SK-N-MC (cell line): ENCODE data around the gene IGFALS.
A peak's percentile ranks its signal among the peaks of the same experiment; 100 is the strongest.

Experiments
- DNase-seq: peaks from one replicate; pipeline ENCODE4 v3.0.0-alpha.2; 2011; ENCODE audit warnings: low read depth, low spot score
- H3K27ac ChIP-seq: fragments of 200-600 bp; sonication (generic); 2 replicates; pipeline ENCODE4 v1.5.1; 2016; ENCODE audit warnings: mixed run types
- H3K36me3 ChIP-seq: fragments of 200-600 bp; sonication (generic); 2 replicates; pipeline ENCODE4 v1.6.1; 2017; ENCODE audit warnings: antibody characterized with exemption, low read length, mixed read lengths; ENCODE audit not compliant: insufficient read depth
- H3K4me3 ChIP-seq: fragments of 200-600 bp; sonication (generic); 2 replicates; pipeline ENCODE4 v1.5.1; 2016
- H3K9ac ChIP-seq: fragments of 200-600 bp; sonication (generic); 2 replicates; pipeline ENCODE4 v1.8.0; 2017; ENCODE audit warnings: mixed run types, mixed read lengths; ENCODE audit not compliant: insufficient read length
- H3K9me3 ChIP-seq: fragments of 200-600 bp; sonication (generic); 2 replicates; pipeline ENCODE4 v1.6.1; 2017; ENCODE audit warnings: low read depth, mild to moderate bottlenecking, antibody characterized with exemption, low read length, moderate library complexity, mixed read lengths
- EZH2 ChIP-seq: fragments of 200-600 bp; sonication (generic); IDR thresholded peaks from one replicate; pipeline ENCODE4 v1.6.1; 2017; ENCODE audit warnings: antibody characterized with exemption
- FOXP2 ChIP-seq: optimal IDR thresholded peaks from 2 replicates; pipeline ENCODE3; 2011; ENCODE audit warnings: mild to moderate bottlenecking, moderate library complexity; ENCODE audit not compliant: insufficient read depth; ENCODE audit errors: extremely low read length, control extremely low read depth
- POLR2AphosphoS5 ChIP-seq: IDR thresholded peaks from 2 replicates; pipeline ENCODE4 v1.6.1; 2012; ENCODE audit warnings: mild to moderate bottlenecking, low read depth, low read length, borderline replicate concordance

IGFALS gene

DNA sequence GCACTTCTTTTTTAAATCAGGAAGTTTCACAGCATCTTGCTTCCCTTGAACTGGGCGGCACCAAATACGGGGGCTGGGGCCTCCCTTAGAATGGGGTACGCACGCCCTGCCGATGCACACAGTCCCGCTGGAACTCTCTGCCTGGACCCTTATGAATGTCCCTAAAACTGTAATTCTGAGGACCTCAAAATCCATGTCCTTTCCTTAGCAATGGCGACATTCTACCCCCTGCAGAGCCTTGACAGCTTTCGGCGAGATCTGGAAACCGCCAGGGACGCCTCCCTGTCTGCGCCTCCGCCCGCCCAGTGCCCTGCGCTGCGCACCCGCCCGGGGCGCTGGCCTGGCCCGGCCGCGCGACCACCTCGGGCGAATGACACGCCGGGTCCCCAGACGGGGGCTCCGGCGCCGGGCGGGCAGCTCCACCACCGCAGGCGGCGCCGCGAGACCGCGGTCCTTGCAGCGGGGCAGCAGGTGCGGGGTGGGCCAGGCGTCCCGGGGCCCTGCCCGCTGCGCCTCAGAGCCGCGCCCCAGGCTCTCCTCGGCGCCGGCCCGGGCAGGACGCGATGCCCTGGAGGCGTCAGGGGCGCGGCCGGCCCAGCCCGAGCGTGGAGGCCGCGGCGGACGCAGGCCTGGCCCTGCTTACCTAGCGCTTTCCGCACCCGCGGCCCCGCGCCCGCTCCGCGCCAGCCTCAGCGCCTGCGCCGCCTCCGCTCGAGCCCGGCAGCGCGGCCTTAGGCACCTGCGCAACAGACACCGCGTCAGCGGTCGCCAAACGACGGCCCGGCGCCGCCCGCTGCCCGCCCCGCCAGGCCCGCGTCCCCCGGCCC, 32.6 kb upstream of the IGFALS start:
- no peak overlapping the region for H3K27ac ChIP-seq
- H3K9me3 ChIP-seq: no peaks in the 10 kb centered on the region
- DNase-seq: no peak
- TF ChIP-seq POLR2AphosphoS5 (no peak), FOXP2 (no peak), EZH2 (no peak)
- H3K4me3 ChIP-seq: peak overlapping the region; percentile 95
- H3K36me3 ChIP-seq: no peaks in the 10 kb centered on the region
- H3K9ac ChIP-seq: no peak overlapping the region

DNA sequence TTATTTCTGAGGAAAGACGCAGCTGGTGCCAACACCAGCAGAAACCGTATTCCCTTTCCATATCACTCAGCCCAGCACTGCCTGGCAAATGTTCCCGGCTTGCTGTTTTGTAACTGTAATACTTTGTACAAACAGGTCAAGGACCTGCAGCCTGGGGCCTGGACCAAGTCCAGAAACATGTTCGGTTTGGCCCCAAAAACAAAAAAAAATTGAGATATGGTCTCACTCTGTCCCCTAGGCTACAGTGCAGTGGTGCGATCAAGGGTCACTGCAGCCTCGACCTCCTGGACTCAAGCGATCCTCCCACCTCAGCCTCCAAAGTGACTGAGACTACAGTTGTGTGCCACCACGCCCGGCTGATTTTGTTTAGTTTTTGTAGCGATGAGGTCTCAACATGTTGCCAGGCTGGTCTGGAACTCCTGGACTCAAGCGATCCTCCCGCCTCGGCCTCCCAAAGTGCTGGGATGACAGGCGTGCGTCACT, 31.9 kb upstream of the IGFALS start:
- DNase-seq: no peak
- Histone ChIP-seq H3K9ac (no peak overlapping the region), H3K36me3 (no peaks in the 10 kb centered on the region), H3K27ac (no peak overlapping the region), H3K4me3 (peak overlapping the region; percentile 95; the same call in 1 of the 2 replicates), H3K9me3 (no peaks in the 10 kb centered on the region)
- no peak for TF ChIP-seq POLR2AphosphoS5
- no peak for TF ChIP-seq EZH2
- no peak for TF ChIP-seq FOXP2

DNA sequence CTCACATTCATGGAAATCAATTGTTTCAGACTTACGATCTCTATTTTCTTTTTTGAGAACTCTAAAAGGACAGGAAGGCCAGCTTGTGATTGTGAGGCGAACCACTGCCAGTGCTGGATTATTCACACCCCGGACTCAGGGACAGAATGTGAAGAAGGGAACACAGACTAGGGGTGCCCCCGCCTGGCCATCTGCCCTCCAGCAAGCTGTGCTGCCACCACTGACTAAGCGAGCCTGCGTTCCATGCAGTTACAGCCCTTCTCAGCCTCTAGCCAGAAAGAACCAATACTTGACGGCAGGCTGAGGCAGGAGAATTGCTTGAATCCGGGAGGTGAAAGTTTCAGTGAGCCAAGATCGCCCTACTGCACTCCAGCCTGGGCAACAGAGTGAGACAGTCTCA, 30.3 kb upstream of the IGFALS start:
- Histone ChIP-seq H3K9ac (no peak overlapping the region), H3K4me3 (no peak overlapping the region), H3K9me3 (no peaks in the 10 kb centered on the region), H3K36me3 (no peaks in the 10 kb centered on the region), H3K27ac (no peak overlapping the region)
- no peak for DNase-seq
- TF ChIP-seq EZH2: no peak
- no peak for TF ChIP-seq FOXP2
- no peak for TF ChIP-seq POLR2AphosphoS5

DNA sequence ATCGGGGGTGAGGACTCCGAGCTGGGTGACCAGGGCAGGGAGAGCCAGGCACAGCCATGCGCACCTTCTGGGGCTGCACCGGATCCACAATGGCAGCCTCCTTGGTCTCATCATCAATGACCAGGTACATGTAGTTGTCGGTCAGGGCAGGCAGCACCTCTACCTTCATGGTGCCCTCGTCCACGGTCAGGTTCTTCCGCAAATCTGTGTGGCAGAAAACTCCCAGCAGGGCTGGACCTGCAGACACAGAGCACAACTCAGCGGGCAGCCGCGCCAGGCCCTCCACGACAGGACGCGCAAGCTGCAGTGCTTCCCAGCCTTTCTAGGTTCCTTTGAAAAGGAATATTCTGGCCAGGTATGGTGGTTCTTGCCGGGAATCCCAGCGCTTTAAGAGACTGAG, 29.3 kb upstream of the IGFALS start:
- H3K4me3 ChIP-seq: no peak overlapping the region
- H3K36me3 ChIP-seq: no peaks in the 10 kb centered on the region
- DNase-seq: no peak
- H3K27ac ChIP-seq: no peak overlapping the region
- no peaks in the 10 kb centered on the region for H3K9me3 ChIP-seq
- H3K9ac ChIP-seq: no peak overlapping the region
- no peak for TF ChIP-seq FOXP2
- no peak for TF ChIP-seq POLR2AphosphoS5
- TF ChIP-seq EZH2: no peak

DNA sequence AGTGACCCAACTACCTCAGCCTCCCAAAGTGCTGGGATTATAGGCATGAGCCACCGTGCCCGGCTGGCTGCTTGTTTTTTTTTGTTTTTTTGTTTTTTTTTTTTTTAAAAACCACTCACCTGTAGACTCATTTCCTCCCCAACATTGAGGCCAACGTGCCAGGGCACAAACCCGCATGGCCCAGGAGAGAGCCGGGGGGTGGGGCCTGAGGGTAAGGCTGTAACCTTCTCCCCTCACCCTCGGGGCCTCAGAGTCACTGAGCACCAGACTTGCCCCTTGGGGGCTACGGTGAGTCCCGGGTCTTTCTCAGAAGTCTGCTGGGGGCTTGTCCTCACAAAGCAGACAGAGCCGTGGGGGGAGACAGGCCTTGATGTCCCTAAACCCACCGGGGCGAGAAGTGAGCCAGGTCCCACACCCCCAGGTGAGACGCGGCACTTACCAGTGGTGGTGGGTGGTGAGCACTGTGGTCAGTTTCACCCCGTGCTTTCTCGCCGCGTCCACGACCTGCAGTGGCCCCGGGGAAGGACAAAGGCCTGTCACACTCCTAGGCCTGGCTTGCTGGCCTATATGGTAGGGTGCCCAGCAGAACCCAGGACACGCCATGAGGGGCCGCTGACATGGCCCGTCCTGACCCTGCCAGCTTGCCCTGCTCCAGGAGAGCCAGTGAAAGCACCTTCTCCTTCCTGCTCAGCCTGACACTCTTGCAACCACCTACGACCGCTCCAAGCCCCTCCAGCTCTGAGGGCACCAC, 28.5 kb upstream of the IGFALS start:
- H3K4me3 ChIP-seq: no peak overlapping the region
- no peak for TF ChIP-seq POLR2AphosphoS5
- TF ChIP-seq EZH2: no peak
- no peak for TF ChIP-seq FOXP2
- no peak overlapping the region for H3K9ac ChIP-seq
- H3K36me3 ChIP-seq: no peaks in the 10 kb centered on the region
- no peak overlapping the region for H3K27ac ChIP-seq
- no peak for DNase-seq
- H3K9me3 ChIP-seq: no peaks in the 10 kb centered on the region

DNA sequence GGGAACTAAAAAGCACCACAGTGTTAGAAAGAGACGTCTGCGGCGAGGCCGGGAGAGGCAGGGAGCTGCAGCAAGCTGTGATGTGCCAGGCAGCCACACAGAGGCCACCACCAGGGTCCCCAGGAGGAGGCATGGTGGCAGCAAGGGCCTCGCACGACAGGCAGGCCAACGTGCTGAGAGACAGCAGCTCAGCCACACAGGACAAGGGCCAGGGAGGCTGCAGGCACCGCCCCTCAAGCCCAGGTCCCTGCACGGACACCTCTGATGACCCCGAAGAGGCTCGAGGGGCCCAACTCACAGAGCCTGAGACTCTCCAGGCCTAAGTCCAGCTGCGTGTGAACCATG, 27.4 kb upstream of the IGFALS start:
- Histone ChIP-seq H3K9ac (no peak overlapping the region), H3K36me3 (no peaks in the 10 kb centered on the region)

DNA sequence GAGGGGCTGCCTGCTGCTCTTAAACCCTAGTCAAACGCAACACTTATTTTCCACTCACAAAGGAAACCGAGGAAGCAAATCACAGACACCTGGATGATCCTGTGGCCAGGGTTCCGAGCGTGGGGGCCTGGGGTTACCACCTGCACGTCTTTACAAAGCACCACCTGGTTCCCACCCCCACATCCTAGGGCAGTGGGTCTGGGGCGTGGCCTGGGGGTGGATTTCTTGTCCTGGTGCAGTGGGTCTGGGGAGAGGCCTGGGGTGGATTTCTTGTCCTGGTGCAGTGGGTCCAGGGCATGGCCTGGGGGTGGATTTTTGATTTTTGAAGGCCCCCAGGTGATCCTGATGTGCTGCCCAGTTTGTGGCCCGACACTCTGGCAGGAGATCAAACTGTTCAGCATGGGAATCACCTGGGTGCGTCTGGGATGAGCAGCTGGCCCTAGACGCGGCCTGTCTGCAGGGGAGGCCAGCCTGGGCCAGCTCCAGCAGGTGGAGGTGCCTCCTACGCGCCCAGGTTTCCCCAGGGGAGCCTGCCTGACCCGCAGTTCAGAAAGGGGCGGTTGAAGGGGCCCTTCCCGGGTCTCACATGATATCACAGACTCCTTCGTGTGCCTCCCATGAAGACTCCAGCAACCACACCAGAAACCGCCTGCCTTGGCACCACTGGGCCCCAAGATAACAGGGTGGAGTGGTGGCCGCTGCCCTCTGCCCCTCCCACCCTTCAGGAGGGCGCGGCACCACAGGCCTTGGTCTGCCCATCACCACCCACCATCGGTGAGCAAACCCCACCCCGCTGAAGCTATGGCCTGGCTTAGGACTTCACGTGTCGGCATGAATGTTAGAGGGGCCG, 26.8 kb upstream of the IGFALS start:
- no peak overlapping the region for H3K27ac ChIP-seq
- no peak for TF ChIP-seq POLR2AphosphoS5
- TF ChIP-seq EZH2: no peak
- no peak for TF ChIP-seq FOXP2
- H3K9me3 ChIP-seq: no peaks in the 10 kb centered on the region
- no peak overlapping the region for H3K9ac ChIP-seq
- H3K36me3 ChIP-seq: no peaks in the 10 kb centered on the region
- DNase-seq: no peak
- no peak overlapping the region for H3K4me3 ChIP-seq

More for the DNA sequence above, 27.4 kb upstream of the IGFALS start:
- DNase-seq: no peak
- H3K4me3 ChIP-seq: no peak overlapping the region
- no peaks in the 10 kb centered on the region for H3K9me3 ChIP-seq
- H3K27ac ChIP-seq: no peak overlapping the region
- no peak for TF ChIP-seq POLR2AphosphoS5
- no peak for TF ChIP-seq EZH2
- no peak for TF ChIP-seq FOXP2

DNA sequence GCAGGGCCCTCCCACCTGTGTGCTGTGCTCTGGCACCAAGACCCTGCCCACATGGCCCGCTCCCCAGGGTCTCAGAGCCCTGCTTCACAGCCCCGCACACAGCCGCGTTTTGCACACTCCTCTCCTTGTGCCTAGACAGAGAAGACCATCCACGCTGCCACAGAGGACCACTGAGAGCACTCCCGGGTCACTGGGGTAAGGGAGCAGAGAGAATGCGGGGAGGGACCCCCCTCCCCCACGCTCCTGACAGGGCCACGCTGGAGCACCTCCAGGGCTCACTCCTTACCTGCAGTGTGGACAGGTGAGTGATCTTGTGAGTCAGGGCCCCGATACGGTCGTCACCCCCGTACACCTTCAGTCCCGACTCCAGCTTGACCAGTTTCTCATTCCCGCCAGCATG, 26.1 kb upstream of the IGFALS start:
- TF ChIP-seq POLR2AphosphoS5: no peak
- TF ChIP-seq EZH2: no peak
- TF ChIP-seq FOXP2: no peak
- H3K9me3 ChIP-seq: no peaks in the 10 kb centered on the region
- no peak overlapping the region for H3K27ac ChIP-seq
- no peak for DNase-seq
- no peaks in the 10 kb centered on the region for H3K36me3 ChIP-seq
- no peak overlapping the region for H3K9ac ChIP-seq
- no peak overlapping the region for H3K4me3 ChIP-seq
